ENCODE measurements around the gene KLHL25. TPM values are rescaled to one million over a fixed set of nuclear protein-coding genes. Genes with fewer than 3 reads are reported as not detected.

KLHL25 gene
- total RNA-seq, 2 experiments from 2014 or later = 4.3 to 4.5 TPM

- Mint-ChIP-seq H3K27ac (peak overlapping the region; percentile 59), H3K27me3 (no peaks in the 10 kb centered on the region), H3K36me3 (peaks cover 81% of the 10 kb centered on the region), H3K4me1 (peaks cover 29% of the 10 kb centered on the region), H3K4me3 (no peak overlapping the region), H3K9me3 (ENCODE audit: low read depth) (no peaks in the 10 kb centered on the region)
- ATAC-seq (no peak), DNase-seq (no peak)
- CTCF ChIA-PET = no interaction called here
Observed at GRCh38 chr15:85716261-85716660, 78.5 kb downstream of the KLHL25 start.

GRCh38 chr15:85711580-85712192 is 83.0 kb downstream of the KLHL25 start:
- H3K36me3 Mint-ChIP-seq = peaks cover 70% of the 10 kb centered on the region
- ATAC-seq = no peak
- DNase-seq = no peak
- no peaks in the 10 kb centered on the region for H3K27me3 Mint-ChIP-seq
- no peak overlapping the region for H3K4me3 Mint-ChIP-seq
- no peak overlapping the region for H3K27ac Mint-ChIP-seq
- peaks cover 54% of the 10 kb centered on the region for H3K4me1 Mint-ChIP-seq
- H3K9me3 Mint-ChIP-seq (ENCODE audit: low read depth) = no peaks in the 10 kb centered on the region
- CTCF ChIA-PET = interaction anchor here (0.9 to 1.9 kb wide), 2 partner anchors 13 to 18 kb away, joined by 3 to 9 read pairs; no protein-coding TSS in a partner anchor

GRCh38 chr15:85710340-85710842 is 84.3 kb downstream of the KLHL25 start:
- Mint-ChIP-seq H3K27me3 (no peaks in the 10 kb centered on the region), H3K36me3 (peaks cover 63% of the 10 kb centered on the region), H3K9me3 (ENCODE audit: low read depth) (no peaks in the 10 kb centered on the region), H3K4me3 (no peak overlapping the region), H3K4me1 (peaks cover 61% of the 10 kb centered on the region), H3K27ac (peak overlapping the region; percentile 64)
- peak; percentile 52 for ATAC-seq
- DNase-seq = peak; percentile 54
- CTCF ChIA-PET = interaction anchor here (0.7 to 1.2 kb wide), 2 partner anchors 16 to 73 kb away, joined by 3 read pairs; no protein-coding TSS in a partner anchor

Small RNAs within 50 kb of the gene (microRNA-seq; reads per million reads assigned to microRNA genes)
- gene MIR1276 (1.3 reads per million), gene MIR548AP (not detected)
